A549 (cell line): ENCODE data around the gene CLSTN2. TPM values are rescaled to one million over a fixed set of nuclear protein-coding genes. Genes with fewer than 3 reads are reported as not detected.

Source experiments
- ATAC-seq, 2 experiments: fragments of 200-7000 bp in 1 of 2; fragments of >200 bp in 1 of 2; cut with Nextera tagmentation in 1 of 2; cut with Tn5 transposase in 1 of 2; 3 replicates each; pipeline versions ENCODE4 v1.8.0 to v1.9.1; 2018 to 2020; ENCODE audit warnings: mild to moderate bottlenecking in 1 of 2, moderate library complexity in 1 of 2
- CTCF ChIA-PET: fragments of 300-600 bp; sonication (Branson Sonifier 250); formaldehyde crosslinking; extraction: SDS; loops from one replicate; lab custom pipeline; 2021; ENCODE audit warnings: antibody characterized with exemption, inconsistent platforms; lab: Yijun Ruan, JAX
- POLR2A ChIA-PET: fragments of 350-600 bp; formaldehyde crosslinking; extraction: SDS; loops from one replicate; lab custom pipeline; 2021; ENCODE audit warnings: antibody characterized with exemption, inconsistent platforms; lab: Yijun Ruan, JAX
- DNase-seq, 2 experiments: peaks; one replicate each; pipeline versions ENCODE4 v3.0.0 to v3.0.0-alpha.2; 2011 to 2016; ENCODE audit warnings: low read depth in 1 of 2, low spot score in 1 of 2
- FAIRE-seq: peaks from 2 replicates; lab custom pipeline; 2011; peaks lifted over from hg19 to GRCh38; lab: Jason Lieb, UNC
- H3K27ac ChIP-seq, 2 experiments: fragments of >200 bp; sonication (Bioruptor Twin); formaldehyde crosslinking; 3 replicates each; pipeline ENCODE4 v1.5.1; 2016 to 2017
- H3K4me1 ChIP-seq: fragments of >200 bp; sonication (Bioruptor Twin); formaldehyde crosslinking; 3 replicates; pipeline ENCODE4 v1.6.1; 2016
- H3K4me2 ChIP-seq: fragments of >200 bp; sonication (Bioruptor Twin); formaldehyde crosslinking; 3 replicates; pipeline ENCODE4 v1.6.1; 2016
- H3K4me3 ChIP-seq: fragments of >200 bp; sonication (Bioruptor Twin); formaldehyde crosslinking; 3 replicates; pipeline ENCODE4 v1.5.1; 2016
- H3K9me3 ChIP-seq: fragments of >200 bp; sonication (Bioruptor Twin); formaldehyde crosslinking; 3 replicates; pipeline ENCODE4 v1.6.1; 2016
- BCL3 ChIP-seq: fragments of >200 bp; sonication (Bioruptor Twin); formaldehyde crosslinking; IDR thresholded peaks from 3 replicates; pipeline ENCODE4 v1.6.1; 2016
- CHD4 ChIP-seq: fragments of 200-600 bp; sonication (generic); IDR thresholded peaks from 2 replicates; pipeline ENCODE4 v1.6.1; 2016; ENCODE audit warnings: antibody characterized with exemption, mild to moderate bottlenecking, borderline replicate concordance
- FOSB ChIP-seq: fragments of 250-450 bp; sonication (Bioruptor Pico); IDR thresholded peaks from 2 replicates; pipeline ENCODE4 v1.5.0; 2020; ENCODE audit warnings: mild to moderate bottlenecking, moderate library complexity
- FOXS1 ChIP-seq: fragments of 250-450 bp; sonication (Bioruptor Pico); IDR thresholded peaks from 2 replicates; pipeline ENCODE4 v1.5.0; 2020; ENCODE audit warnings: mild to moderate bottlenecking, moderate library complexity
- HEYL ChIP-seq: fragments of 250-450 bp; sonication (Bioruptor Pico); IDR thresholded peaks from 2 replicates; pipeline ENCODE4 v1.8.0; 2021; ENCODE audit warnings: mild to moderate bottlenecking, moderate library complexity
- HOXB13 ChIP-seq: fragments of 250-450 bp; sonication (Bioruptor Pico); IDR thresholded peaks from 2 replicates; pipeline ENCODE4 v1.5.0; 2020; ENCODE audit warnings: low read depth, mild to moderate bottlenecking, moderate library complexity
- JUN ChIP-seq, 2 experiments: fragments of >200 bp; sonication (Bioruptor Twin); formaldehyde crosslinking; IDR thresholded peaks; 2 replicates in 1 of 2; 3 replicates in 1 of 2; pipeline ENCODE4 v1.6.1; 2016 to 2017
- JUNB ChIP-seq: fragments of >200 bp; sonication (Bioruptor Twin); formaldehyde crosslinking; IDR thresholded peaks from 2 replicates; pipeline ENCODE4 v1.6.1; 2016
- MAZ ChIP-seq: fragments of 150-350 bp; IDR thresholded peaks from 2 replicates; pipeline ENCODE4 v1.6.1; 2014; ENCODE audit warnings: antibody characterized with exemption, low read depth, low read length, borderline replicate concordance
- NPAS2 ChIP-seq: fragments of 250-450 bp; sonication (Bioruptor Pico); IDR thresholded peaks from 2 replicates; pipeline ENCODE4 v1.8.0; 2022; ENCODE audit warnings: mild to moderate bottlenecking, moderate library complexity, borderline replicate concordance
- PHF8 ChIP-seq: fragments of 200-600 bp; sonication (generic); IDR thresholded peaks from 2 replicates; pipeline ENCODE4 v1.6.1; 2016; ENCODE audit warnings: low read depth, mild to moderate bottlenecking, antibody characterized with exemption, moderate library complexity, borderline replicate concordance
- POLR2A ChIP-seq: IDR thresholded peaks from 2 replicates; pipeline ENCODE4 v1.6.1; 2012; ENCODE audit warnings: mild to moderate bottlenecking, low read length
- POLR2AphosphoS2 ChIP-seq: conservative IDR thresholded peaks from 2 replicates; pipeline ENCODE4 v1.6.1; 2012; ENCODE audit warnings: low read length, improper control_type of control experiment, inconsistent platforms
- RAD21 ChIP-seq, 2 experiments: fragments of >200 bp in 1 of 2; sonication (Bioruptor Twin) in 1 of 2; formaldehyde crosslinking in 1 of 2; IDR thresholded peaks in 1 of 2; conservative IDR thresholded peaks in 1 of 2; 2 replicates in 1 of 2; 3 replicates in 1 of 2; pipeline ENCODE4 v1.6.1; 2012 to 2018; ENCODE audit warnings: inconsistent platforms in 1 of 2
- RARB ChIP-seq: fragments of 250-450 bp; sonication (Bioruptor Pico); IDR thresholded peaks from 2 replicates; pipeline ENCODE4 v1.8.0; 2021; ENCODE audit warnings: mild to moderate bottlenecking, moderate library complexity
- SREBF2 ChIP-seq: fragments of 450-650 bp; IDR thresholded peaks from 2 replicates; pipeline ENCODE4 v1.6.1; 2014; ENCODE audit warnings: mild to moderate bottlenecking, moderate library complexity
- ZSCAN20 ChIP-seq: fragments of 250-450 bp; sonication (Bioruptor Pico); IDR thresholded peaks from 2 replicates; pipeline ENCODE4 v1.8.0; 2022; ENCODE audit warnings: mild to moderate bottlenecking, moderate library complexity
- WGBS: methylation state at CpG from one replicate; pipeline ENCODE4 v1.1.6; 2017; ENCODE audit errors: missing lambda C conversion rate; 5-methylcytosine and 5-hydroxymethylcytosine counted together
- polyA plus RNA-seq, 4 experiments: library from polyadenylated mRNA; depleted of rRNA in 3 of 4; stranded (reverse); fragments of >200 nt; fragmentation: RNase III in 1 of 4; extraction: RNeasy Plus Mini Kit Qiagen cat#74134 plus additional on column Dnase treatment in 1 of 4; gene quantifications; 2 replicates in 3 of 4; 3 replicates in 1 of 4; pipeline ENCODE4 v1.2.3, GENCODE V29; 2011 to 2017
- TF ChIP-seq, protein P1 (sequence below): fragments of 200-600 bp; sonication (generic); IDR thresholded peaks from 2 replicates; pipeline ENCODE4 v1.6.1; 2016; ENCODE audit warnings: antibody characterized with exemption, mild to moderate bottlenecking, moderate library complexity
- TF ChIP-seq, protein P2 (sequence below): IDR thresholded peaks from 2 replicates; pipeline ENCODE4 v1.6.1; 2012

The CLSTN2 gene
- polyA plus RNA-seq, 2 of the 4 experiments (the other 2 are of a cell fraction): 0.03 to 0.04 TPM

DNA sequence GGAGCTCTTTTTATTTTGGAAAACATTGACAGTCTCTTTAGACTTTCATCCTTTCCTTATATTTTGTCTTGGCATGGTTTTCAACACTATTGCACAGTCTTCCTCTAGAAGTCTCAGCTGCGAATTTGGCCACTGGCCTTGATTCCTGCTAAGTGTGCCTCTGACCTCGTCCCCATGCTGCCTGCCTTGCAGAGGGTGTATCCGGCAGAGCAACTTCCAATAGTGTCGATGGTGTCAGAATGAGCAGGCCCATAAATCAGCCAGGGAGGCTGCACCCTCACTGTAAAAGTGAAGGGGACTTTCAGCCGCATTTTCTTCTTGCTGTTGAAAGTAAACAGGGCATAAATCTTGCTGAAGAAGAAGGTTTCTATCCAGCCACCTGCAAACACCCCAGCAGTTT lies 406.2 kb downstream of the CLSTN2 start:
- Histone ChIP-seq H3K9me3 (no peaks in the 10 kb centered on the region), H3K4me2 (no peak overlapping the region), H3K27ac (no peak overlapping the region), H3K4me3 (no peak overlapping the region), H3K4me1 (no peaks in the 10 kb centered on the region)
- DNase-seq (no peak), FAIRE-seq (no peak), ATAC-seq (no peak)
- TF ChIP-seq, protein P1, sequence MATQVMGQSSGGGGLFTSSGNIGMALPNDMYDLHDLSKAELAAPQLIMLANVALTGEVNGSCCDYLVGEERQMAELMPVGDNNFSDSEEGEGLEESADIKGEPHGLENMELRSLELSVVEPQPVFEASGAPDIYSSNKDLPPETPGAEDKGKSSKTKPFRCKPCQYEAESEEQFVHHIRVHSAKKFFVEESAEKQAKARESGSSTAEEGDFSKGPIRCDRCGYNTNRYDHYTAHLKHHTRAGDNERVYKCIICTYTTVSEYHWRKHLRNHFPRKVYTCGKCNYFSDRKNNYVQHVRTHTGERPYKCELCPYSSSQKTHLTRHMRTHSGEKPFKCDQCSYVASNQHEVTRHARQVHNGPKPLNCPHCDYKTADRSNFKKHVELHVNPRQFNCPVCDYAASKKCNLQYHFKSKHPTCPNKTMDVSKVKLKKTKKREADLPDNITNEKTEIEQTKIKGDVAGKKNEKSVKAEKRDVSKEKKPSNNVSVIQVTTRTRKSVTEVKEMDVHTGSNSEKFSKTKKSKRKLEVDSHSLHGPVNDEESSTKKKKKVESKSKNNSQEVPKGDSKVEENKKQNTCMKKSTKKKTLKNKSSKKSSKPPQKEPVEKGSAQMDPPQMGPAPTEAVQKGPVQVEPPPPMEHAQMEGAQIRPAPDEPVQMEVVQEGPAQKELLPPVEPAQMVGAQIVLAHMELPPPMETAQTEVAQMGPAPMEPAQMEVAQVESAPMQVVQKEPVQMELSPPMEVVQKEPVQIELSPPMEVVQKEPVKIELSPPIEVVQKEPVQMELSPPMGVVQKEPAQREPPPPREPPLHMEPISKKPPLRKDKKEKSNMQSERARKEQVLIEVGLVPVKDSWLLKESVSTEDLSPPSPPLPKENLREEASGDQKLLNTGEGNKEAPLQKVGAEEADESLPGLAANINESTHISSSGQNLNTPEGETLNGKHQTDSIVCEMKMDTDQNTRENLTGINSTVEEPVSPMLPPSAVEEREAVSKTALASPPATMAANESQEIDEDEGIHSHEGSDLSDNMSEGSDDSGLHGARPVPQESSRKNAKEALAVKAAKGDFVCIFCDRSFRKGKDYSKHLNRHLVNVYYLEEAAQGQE: no peak
- TF ChIP-seq HOXB13 (CRISPR knock-in tag) (no peak), NPAS2 (no peak), ZSCAN20 (CRISPR knock-in tag) (no peak), POLR2AphosphoS2 (no peak), RAD21 (conservative IDR thresholded peaks at IDR 0.05 in 1 of 2, IDR thresholded peaks at IDR 0.05 in 1 of 2) (no peak), SREBF2 (no peak), JUNB (no peak), FOXS1 (CRISPR knock-in tag) (no peak), HEYL (CRISPR knock-in tag) (no peak), MAZ (no peak), POLR2A (no peak), PHF8 (no peak), CHD4 (no peak), RARB (CRISPR knock-in tag) (no peak), JUN (IDR thresholded peaks at IDR 0.05) (no peak)
- TF ChIP-seq, protein P2, sequence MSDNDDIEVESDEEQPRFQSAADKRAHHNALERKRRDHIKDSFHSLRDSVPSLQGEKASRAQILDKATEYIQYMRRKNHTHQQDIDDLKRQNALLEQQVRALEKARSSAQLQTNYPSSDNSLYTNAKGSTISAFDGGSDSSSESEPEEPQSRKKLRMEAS: no peak
- 16% methylated on average over 5 of the region's 5 CpGs for WGBS
- CTCF ChIA-PET: no interaction called here
- POLR2A ChIA-PET: no interaction called here

- DNase-seq: no peak
- CTCF ChIA-PET: no interaction called here
- H3K4me3 ChIP-seq: no peak overlapping the region
- WGBS: 22% methylated on average over 5 of the region's 5 CpGs
- H3K4me2 ChIP-seq: no peak overlapping the region
- TF ChIP-seq PHF8 (no peak), JUNB (no peak)
- TF ChIP-seq, all 56 proteins: peak for 0
- Histone ChIP-seq H3K9me3 (no peaks in the 10 kb centered on the region), H3K4me1 (no peaks in the 10 kb centered on the region), H3K27ac (no peak overlapping the region)
- POLR2A ChIA-PET: no interaction called here
- ATAC-seq (no peak), FAIRE-seq (no peak)
These were observed 406.9 kb downstream of the CLSTN2 start for GRCh38 chr3:140341817-140342403.

DNA sequence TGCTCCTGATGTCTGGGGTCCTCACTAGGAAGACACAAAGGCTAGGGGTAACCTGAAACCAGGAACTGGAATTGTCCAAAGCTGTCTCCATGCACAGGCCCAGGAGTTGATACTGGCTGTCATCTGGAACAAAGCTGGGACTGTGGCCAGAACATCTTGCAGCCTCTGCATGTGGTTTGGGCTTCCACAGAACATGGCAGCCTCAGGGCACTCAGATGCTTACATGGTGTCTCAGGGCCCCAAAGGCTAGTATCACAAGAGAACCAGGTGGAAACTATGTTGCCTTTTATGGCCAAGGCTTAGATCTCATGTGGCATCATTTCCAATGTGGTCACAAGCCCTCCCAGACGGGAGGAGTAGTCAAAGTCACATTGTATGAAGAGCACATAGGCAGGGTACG lies 407.7 kb downstream of the CLSTN2 start:
- no peak for FAIRE-seq
- Histone ChIP-seq H3K4me1 (no peaks in the 10 kb centered on the region), H3K4me2 (no peak overlapping the region), H3K27ac (no peak overlapping the region), H3K4me3 (no peak overlapping the region), H3K9me3 (no peaks in the 10 kb centered on the region)
- ATAC-seq: no peak
- ChIA-PET POLR2A (no interaction called here), CTCF (no interaction called here)
- no peak for DNase-seq
- TF ChIP-seq JUN (IDR thresholded peaks at IDR 0.05): no peak
- TF ChIP-seq BCL3: no peak
- TF ChIP-seq FOSB (CRISPR knock-in tag): no peak
- WGBS: 0% methylated on average over 2 of the region's 2 CpGs
